HEK293 (cell line): ENCODE measurements around the gene IL17C.

Experiments
- CTCF ChIA-PET: fragments of 350-600 bp; formaldehyde crosslinking; extraction: SDS; loops from one replicate; lab custom pipeline; 2021; ENCODE audit warnings: antibody characterized with exemption; lab: Yijun Ruan, JAX
- POLR2A ChIA-PET: fragments of 300-600 bp; formaldehyde crosslinking; extraction: SDS; loops from one replicate; lab custom pipeline; 2020; ENCODE audit warnings: antibody characterized with exemption, inconsistent platforms; lab: Yijun Ruan, JAX
- H3K27ac ChIP-seq: fragments of 200-500 bp; sonication (Bioruptor generic); 2 replicates; pipeline ENCODE4 v1.5.1; 2014; ENCODE audit warnings: low read depth, low read length, control low read depth, inconsistent platforms; ENCODE audit errors: extremely low read depth
- H3K36me3 ChIP-seq, 2 experiments: fragments of 200-500 bp in 1 of 2; sonication (Bioruptor generic) in 1 of 2; 1 replicate in 1 of 2; 2 replicates in 1 of 2; pipeline ENCODE4 v1.5.1; 2014 to 2017; ENCODE audit warnings: inconsistent platforms in 2 of 2, low read length in 2 of 2; ENCODE audit not compliant: control insufficient read depth in 2 of 2, insufficient read depth in 1 of 2
- H3K4me1 ChIP-seq: fragments of 200-500 bp; sonication (Bioruptor generic); 2 replicates; pipeline ENCODE4 v1.5.1; 2014; ENCODE audit warnings: mild to moderate bottlenecking, low read length, inconsistent platforms; ENCODE audit not compliant: control insufficient read depth, insufficient read depth
- H3K4me3 ChIP-seq: 2 replicates; pipeline ENCODE4 v1.5.1; 2011; ENCODE audit warnings: low read depth, mild to moderate bottlenecking, control low read depth, low read length, moderate library complexity
- H3K9me3 ChIP-seq: fragments of 200-500 bp; sonication (Bioruptor generic); 2 replicates; pipeline ENCODE4 v1.5.1; 2014; ENCODE audit warnings: low read depth, low read length, inconsistent platforms; ENCODE audit not compliant: control insufficient read depth, insufficient read depth
- GLI4 ChIP-seq: fragments of 450-650 bp; formaldehyde crosslinking; IDR thresholded peaks from 2 replicates; pipeline ENCODE4 v1.5.1; 2016; ENCODE audit warnings: missing biosample characterization, missing genetic modification characterization
- KLF10 ChIP-seq: fragments of 450-650 bp; IDR thresholded peaks from 2 replicates; pipeline ENCODE4 v1.5.1; 2018; ENCODE audit warnings: missing biosample characterization, mild to moderate bottlenecking, missing genetic modification characterization
- KLF8 ChIP-seq: fragments of 450-650 bp; formaldehyde crosslinking; IDR thresholded peaks from 2 replicates; pipeline ENCODE4 v1.5.1; 2016; ENCODE audit warnings: missing biosample characterization, missing genetic modification characterization
- MEIS1 ChIP-seq: sonication (generic); formaldehyde crosslinking; IDR thresholded peaks from 2 replicates; pipeline ENCODE4 v1.8.1; 2022; ENCODE audit warnings: missing genetic modification reagents, mild to moderate bottlenecking, borderline replicate concordance
- MZF1 ChIP-seq: fragments of 450-650 bp; formaldehyde crosslinking; IDR thresholded peaks from 2 replicates; pipeline ENCODE4 v1.5.1; 2017; ENCODE audit warnings: missing biosample characterization, missing genetic modification characterization, borderline replicate concordance
- SCRT2 ChIP-seq: fragments of 450-650 bp; formaldehyde crosslinking; IDR thresholded peaks from 2 replicates; pipeline ENCODE4 v1.5.1; 2016; ENCODE audit warnings: missing biosample characterization, missing genetic modification characterization
- TRIM28 ChIP-seq: IDR thresholded peaks from 2 replicates; pipeline ENCODE4 v1.6.1; 2011; ENCODE audit warnings: low read length, control low read depth, borderline replicate concordance
- YY2 ChIP-seq: fragments of 450-650 bp; formaldehyde crosslinking; IDR thresholded peaks from 2 replicates; pipeline ENCODE4 v1.5.1; 2016; ENCODE audit warnings: missing biosample characterization, missing genetic modification characterization
- ZBTB20 ChIP-seq: fragments of 450-650 bp; formaldehyde crosslinking; IDR thresholded peaks from 2 replicates; pipeline ENCODE4 v1.5.1; 2016; ENCODE audit warnings: missing biosample characterization, missing genetic modification characterization
- ZBTB7A ChIP-seq: fragments of 450-650 bp; formaldehyde crosslinking; IDR thresholded peaks from 2 replicates; pipeline ENCODE4 v1.5.1; 2016; ENCODE audit warnings: low read depth, missing biosample characterization, missing genetic modification characterization
- ZNF10 ChIP-seq: fragments of 450-650 bp; formaldehyde crosslinking; IDR thresholded peaks from 2 replicates; pipeline ENCODE4 v1.5.1; 2017; ENCODE audit warnings: missing biosample characterization, missing genetic modification characterization
- ZNF121 ChIP-seq: fragments of 450-650 bp; formaldehyde crosslinking; IDR thresholded peaks from 2 replicates; pipeline ENCODE4 v1.5.1; 2016; ENCODE audit warnings: missing biosample characterization, missing genetic modification characterization
- ZNF146 ChIP-seq: fragments of 450-650 bp; formaldehyde crosslinking; IDR thresholded peaks from 2 replicates; pipeline ENCODE4 v1.5.1; 2016; ENCODE audit warnings: missing biosample characterization, missing genetic modification characterization
- ZNF274 ChIP-seq, 2 experiments: fragments of 200-500 bp in 1 of 2; fragments of 450-650 bp in 1 of 2; sonication (Bioruptor generic) in 1 of 2; formaldehyde crosslinking in 1 of 2; IDR thresholded peaks; 2 replicates each; pipeline versions ENCODE4 v1.5.1 to v1.6.1; 2014 to 2016; ENCODE audit warnings: borderline replicate concordance in 1 of 2, inconsistent platforms in 1 of 2, low read length in 1 of 2, missing biosample characterization in 1 of 2, missing genetic modification characterization in 1 of 2
- ZNF292 ChIP-seq: fragments of 450-650 bp; formaldehyde crosslinking; IDR thresholded peaks from 2 replicates; pipeline ENCODE4 v1.5.1; 2016; ENCODE audit warnings: low read depth, missing biosample characterization, missing genetic modification characterization, borderline replicate concordance
- ZNF354C ChIP-seq: fragments of 450-650 bp; formaldehyde crosslinking; IDR thresholded peaks from 2 replicates; pipeline ENCODE4 v1.5.1; 2016; ENCODE audit warnings: missing biosample characterization, missing genetic modification characterization, low read depth, borderline replicate concordance
- ZNF473 ChIP-seq: fragments of 450-650 bp; formaldehyde crosslinking; IDR thresholded peaks from 2 replicates; pipeline ENCODE4 v1.5.1; 2017; ENCODE audit warnings: missing biosample characterization, missing genetic modification characterization
- ZNF521 ChIP-seq: fragments of 450-650 bp; formaldehyde crosslinking; IDR thresholded peaks from 2 replicates; pipeline ENCODE4 v1.5.1; 2017; ENCODE audit warnings: missing biosample characterization, mild to moderate bottlenecking, missing genetic modification characterization
- ZNF530 ChIP-seq: fragments of 450-650 bp; formaldehyde crosslinking; IDR thresholded peaks from 2 replicates; pipeline ENCODE4 v1.5.1; 2016; ENCODE audit warnings: low read depth, missing biosample characterization, missing genetic modification characterization
- ZNF571 ChIP-seq: fragments of 450-650 bp; formaldehyde crosslinking; IDR thresholded peaks from 2 replicates; pipeline ENCODE4 v1.5.0; 2017; ENCODE audit warnings: missing biosample characterization, missing genetic modification characterization
- ZNF600 ChIP-seq: fragments of 450-650 bp; formaldehyde crosslinking; IDR thresholded peaks from 2 replicates; pipeline ENCODE4 v1.5.1; 2016; ENCODE audit warnings: missing biosample characterization, missing genetic modification characterization
- ZNF629 ChIP-seq: fragments of 450-650 bp; formaldehyde crosslinking; IDR thresholded peaks from 2 replicates; pipeline ENCODE4 v1.5.1; 2017; ENCODE audit warnings: missing biosample characterization, missing genetic modification characterization
- ZNF658 ChIP-seq: fragments of 450-650 bp; formaldehyde crosslinking; IDR thresholded peaks from 2 replicates; pipeline ENCODE4; 2016; ENCODE audit warnings: missing biosample characterization, missing genetic modification characterization
- ZNF664 ChIP-seq: fragments of 450-650 bp; formaldehyde crosslinking; IDR thresholded peaks from 2 replicates; pipeline ENCODE4 v1.5.1; 2016; ENCODE audit warnings: missing biosample characterization, missing genetic modification characterization
- ZNF76 ChIP-seq: fragments of 450-650 bp; formaldehyde crosslinking; IDR thresholded peaks from 2 replicates; pipeline ENCODE4; 2016; ENCODE audit warnings: low read depth, missing biosample characterization, missing genetic modification characterization, borderline replicate concordance
- ZNF792 ChIP-seq: fragments of 450-650 bp; formaldehyde crosslinking; IDR thresholded peaks from 2 replicates; pipeline ENCODE4 v1.5.1; 2016; ENCODE audit warnings: missing biosample characterization, missing genetic modification characterization
- ZNF830 ChIP-seq: fragments of 450-650 bp; IDR thresholded peaks from 2 replicates; pipeline ENCODE4 v1.5.0; 2018; ENCODE audit warnings: missing biosample characterization, missing genetic modification characterization, low read depth, mild to moderate bottlenecking, moderate library complexity
- TF ChIP-seq, protein P1 (sequence below): fragments of 450-650 bp; formaldehyde crosslinking; IDR thresholded peaks from 2 replicates; pipeline ENCODE4 v1.5.1; 2017; ENCODE audit warnings: missing biosample characterization, missing genetic modification characterization
- TF ChIP-seq, protein P2 (sequence below): fragments of 450-650 bp; formaldehyde crosslinking; IDR thresholded peaks from 2 replicates; pipeline ENCODE4 v1.5.1; 2017; ENCODE audit warnings: missing biosample characterization, missing genetic modification characterization
- TF ChIP-seq, protein P3 (sequence below): fragments of 450-650 bp; formaldehyde crosslinking; IDR thresholded peaks from 2 replicates; pipeline ENCODE4 v1.5.1; 2016; ENCODE audit warnings: missing biosample characterization, missing genetic modification characterization
- TF ChIP-seq, protein P4 (sequence below): fragments of 450-650 bp; formaldehyde crosslinking; IDR thresholded peaks from 2 replicates; pipeline ENCODE4 v1.5.1; 2017; ENCODE audit warnings: missing biosample characterization, missing genetic modification characterization

IL17C gene

DNA sequence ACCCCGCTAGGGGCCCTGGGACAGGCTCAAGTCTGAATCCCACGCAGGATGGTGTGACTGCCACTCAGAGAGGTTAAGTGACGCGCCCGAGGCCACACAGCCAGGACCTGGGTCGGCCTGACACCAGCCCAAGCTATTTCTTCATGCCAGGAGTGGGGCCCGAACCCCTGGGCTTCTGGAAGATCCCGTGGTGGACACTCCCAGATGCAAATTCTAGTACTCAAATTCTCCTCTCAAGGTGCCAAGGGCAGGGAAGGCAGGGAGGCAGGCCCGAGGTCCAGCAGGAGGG lies 5.2 kb downstream of the IL17C start (continued):
- TF ChIP-seq ZNF121 (tag by site-specific recombination), result no peak
- TF ChIP-seq KLF8 (tag by site-specific recombination), result no peak
- no peak for TF ChIP-seq TRIM28

DNA sequence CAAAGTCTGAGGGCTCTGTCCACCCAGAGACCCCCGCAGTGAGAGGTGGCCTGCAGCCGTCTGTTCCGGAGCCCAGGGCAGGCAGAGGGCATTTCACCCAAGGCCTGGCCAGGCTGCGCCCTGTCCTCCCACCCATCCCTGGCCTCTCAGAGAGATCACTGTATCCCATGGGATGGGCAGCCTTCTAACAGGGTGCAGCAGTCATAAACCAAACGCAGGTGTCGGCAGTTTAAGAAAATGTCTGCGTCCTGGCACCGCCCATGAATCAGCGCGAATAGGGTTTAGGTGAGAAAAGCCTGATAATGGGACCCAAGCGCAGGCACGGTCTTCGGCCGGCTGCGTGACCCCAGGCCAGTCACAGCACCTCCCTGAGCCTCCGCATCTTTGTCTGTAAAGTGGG lies 7.1 kb downstream of the IL17C start:
- Histone ChIP-seq H3K27ac (no peak overlapping the region), H3K36me3 (peaks cover 0 to 27% of the 10 kb centered on the region in 2 experiments; a peak in 2 of 3 replicates), H3K4me3 (no peak overlapping the region), H3K9me3 (no peaks in the 10 kb centered on the region), H3K4me1 (0 out of 2 replicates have a peak, but pooled peaks cover 3% of the 10 kb centered on the region)
- ChIA-PET POLR2A (no interaction called here), CTCF (no interaction called here)
- no peak for TF ChIP-seq GLI4
- TF ChIP-seq, protein P1, sequence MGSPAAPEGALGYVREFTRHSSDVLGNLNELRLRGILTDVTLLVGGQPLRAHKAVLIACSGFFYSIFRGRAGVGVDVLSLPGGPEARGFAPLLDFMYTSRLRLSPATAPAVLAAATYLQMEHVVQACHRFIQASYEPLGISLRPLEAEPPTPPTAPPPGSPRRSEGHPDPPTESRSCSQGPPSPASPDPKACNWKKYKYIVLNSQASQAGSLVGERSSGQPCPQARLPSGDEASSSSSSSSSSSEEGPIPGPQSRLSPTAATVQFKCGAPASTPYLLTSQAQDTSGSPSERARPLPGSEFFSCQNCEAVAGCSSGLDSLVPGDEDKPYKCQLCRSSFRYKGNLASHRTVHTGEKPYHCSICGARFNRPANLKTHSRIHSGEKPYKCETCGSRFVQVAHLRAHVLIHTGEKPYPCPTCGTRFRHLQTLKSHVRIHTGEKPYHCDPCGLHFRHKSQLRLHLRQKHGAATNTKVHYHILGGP (tag by site-specific recombination), result no peak
- no peak for TF ChIP-seq ZNF600
- no peak for TF ChIP-seq MEIS1
- TF ChIP-seq ZNF664 (tag by site-specific recombination), result no peak
- no peak for TF ChIP-seq ZNF571 (tag by site-specific recombination)
- TF ChIP-seq ZNF292 (tag by site-specific recombination), result no peak
- TF ChIP-seq ZNF830 (tag by site-specific recombination), result no peak
- no peak for TF ChIP-seq KLF10 (tag by site-specific recombination)
- no peak for TF ChIP-seq MZF1 (tag by site-specific recombination)
- TF ChIP-seq, protein P2, sequence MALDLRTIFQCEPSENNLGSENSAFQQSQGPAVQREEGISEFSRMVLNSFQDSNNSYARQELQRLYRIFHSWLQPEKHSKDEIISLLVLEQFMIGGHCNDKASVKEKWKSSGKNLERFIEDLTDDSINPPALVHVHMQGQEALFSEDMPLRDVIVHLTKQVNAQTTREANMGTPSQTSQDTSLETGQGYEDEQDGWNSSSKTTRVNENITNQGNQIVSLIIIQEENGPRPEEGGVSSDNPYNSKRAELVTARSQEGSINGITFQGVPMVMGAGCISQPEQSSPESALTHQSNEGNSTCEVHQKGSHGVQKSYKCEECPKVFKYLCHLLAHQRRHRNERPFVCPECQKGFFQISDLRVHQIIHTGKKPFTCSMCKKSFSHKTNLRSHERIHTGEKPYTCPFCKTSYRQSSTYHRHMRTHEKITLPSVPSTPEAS (tag by site-specific recombination), result no peak
- TF ChIP-seq ZNF530, result no peak
- TF ChIP-seq YY2 (tag by site-specific recombination), result no peak
- TF ChIP-seq ZNF354C, result no peak

DNA sequence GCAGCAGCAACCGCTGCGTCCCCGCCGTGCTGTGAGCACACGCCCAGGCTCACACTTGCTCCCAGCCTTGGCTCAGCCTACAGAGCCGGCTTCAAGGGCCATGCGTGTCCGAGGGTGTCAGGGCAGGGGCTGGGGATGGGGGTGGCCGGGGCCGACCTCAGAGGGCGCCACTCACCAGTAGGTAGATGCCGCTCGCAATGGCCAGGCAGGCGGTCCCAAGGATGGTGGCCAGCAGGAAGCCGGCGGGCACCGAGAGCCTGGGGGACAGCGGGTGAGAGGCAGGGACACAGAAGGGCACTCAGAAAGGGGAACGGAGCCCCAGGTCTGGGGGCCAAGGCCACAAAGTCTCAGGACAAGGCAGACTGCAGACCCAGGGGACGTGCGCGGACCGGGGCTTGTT lies 7.6 kb downstream of the IL17C start:
- no peaks in the 10 kb centered on the region for H3K9me3 ChIP-seq
- ChIA-PET CTCF (no interaction called here), POLR2A (no interaction called here)
- no peak overlapping the region for H3K4me3 ChIP-seq
- H3K27ac ChIP-seq, result no peak overlapping the region
- peaks cover 0 to 27% of the 10 kb centered on the region in 2 experiments; a peak in 2 of 3 replicates for H3K36me3 ChIP-seq
- 0 out of 2 replicates have a peak, but pooled peaks cover 3% of the 10 kb centered on the region for H3K4me1 ChIP-seq
- TF ChIP-seq, protein P3, sequence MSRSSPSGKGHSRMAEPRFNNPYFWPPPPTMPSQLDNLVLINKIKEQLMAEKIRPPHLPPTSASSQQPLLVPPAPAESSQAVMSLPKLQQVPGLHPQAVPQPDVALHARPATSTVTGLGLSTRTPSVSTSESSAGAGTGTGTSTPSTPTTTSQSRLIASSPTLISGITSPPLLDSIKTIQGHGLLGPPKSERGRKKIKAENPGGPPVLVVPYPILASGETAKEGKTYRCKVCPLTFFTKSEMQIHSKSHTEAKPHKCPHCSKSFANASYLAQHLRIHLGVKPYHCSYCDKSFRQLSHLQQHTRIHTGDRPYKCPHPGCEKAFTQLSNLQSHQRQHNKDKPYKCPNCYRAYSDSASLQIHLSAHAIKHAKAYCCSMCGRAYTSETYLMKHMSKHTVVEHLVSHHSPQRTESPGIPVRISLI (tag by site-specific recombination), result no peak
- no peak for TF ChIP-seq ZNF274 (IDR thresholded peaks at IDR 0.05; ENCODE audit: low read length)
- no peak for TF ChIP-seq ZNF274 (tag by site-specific recombination; IDR thresholded peaks at IDR 0.05; ENCODE audit: borderline replicate concordance)
- TF ChIP-seq ZNF629 (tag by site-specific recombination), result no peak
- no peak for TF ChIP-seq ZNF146 (tag by site-specific recombination)
- TF ChIP-seq ZNF792, result no peak
- no peak for TF ChIP-seq ZNF76 (tag by site-specific recombination)
- TF ChIP-seq ZBTB7A (tag by site-specific recombination), result no peak
- no peak for TF ChIP-seq ZNF658
- no peak for TF ChIP-seq SCRT2 (tag by site-specific recombination)
- no peak for TF ChIP-seq ZNF521
- no peak for TF ChIP-seq ZNF10 (tag by site-specific recombination)
- TF ChIP-seq ZNF664 (tag by site-specific recombination), result no peak
- TF ChIP-seq, protein P4, sequence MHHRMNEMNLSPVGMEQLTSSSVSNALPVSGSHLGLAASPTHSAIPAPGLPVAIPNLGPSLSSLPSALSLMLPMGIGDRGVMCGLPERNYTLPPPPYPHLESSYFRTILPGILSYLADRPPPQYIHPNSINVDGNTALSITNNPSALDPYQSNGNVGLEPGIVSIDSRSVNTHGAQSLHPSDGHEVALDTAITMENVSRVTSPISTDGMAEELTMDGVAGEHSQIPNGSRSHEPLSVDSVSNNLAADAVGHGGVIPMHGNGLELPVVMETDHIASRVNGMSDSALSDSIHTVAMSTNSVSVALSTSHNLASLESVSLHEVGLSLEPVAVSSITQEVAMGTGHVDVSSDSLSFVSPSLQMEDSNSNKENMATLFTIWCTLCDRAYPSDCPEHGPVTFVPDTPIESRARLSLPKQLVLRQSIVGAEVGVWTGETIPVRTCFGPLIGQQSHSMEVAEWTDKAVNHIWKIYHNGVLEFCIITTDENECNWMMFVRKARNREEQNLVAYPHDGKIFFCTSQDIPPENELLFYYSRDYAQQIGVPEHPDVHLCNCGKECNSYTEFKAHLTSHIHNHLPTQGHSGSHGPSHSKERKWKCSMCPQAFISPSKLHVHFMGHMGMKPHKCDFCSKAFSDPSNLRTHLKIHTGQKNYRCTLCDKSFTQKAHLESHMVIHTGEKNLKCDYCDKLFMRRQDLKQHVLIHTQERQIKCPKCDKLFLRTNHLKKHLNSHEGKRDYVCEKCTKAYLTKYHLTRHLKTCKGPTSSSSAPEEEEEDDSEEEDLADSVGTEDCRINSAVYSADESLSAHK (tag by site-specific recombination), result no peak
- TF ChIP-seq ZNF473 (tag by site-specific recombination), result no peak
- no peak for TF ChIP-seq ZNF571 (tag by site-specific recombination)
- TF ChIP-seq ZBTB20 (tag by site-specific recombination), result no peak
- TF ChIP-seq, all 188 proteins: peak for 0
